ENCODE results near the gene MYOZ1. TPM values are rescaled to one million over a fixed set of nuclear protein-coding genes. Genes with fewer than 3 reads are reported as not detected.
"Not testable (repeated sequence)": the region's sequence is repeated elsewhere in the genome, so short reads cannot be mapped to it uniquely, and the experiment has no call there.

Gene MYOZ1
- total RNA-seq, 1 experiment from 2014 or later: 0.22 TPM

DNA sequence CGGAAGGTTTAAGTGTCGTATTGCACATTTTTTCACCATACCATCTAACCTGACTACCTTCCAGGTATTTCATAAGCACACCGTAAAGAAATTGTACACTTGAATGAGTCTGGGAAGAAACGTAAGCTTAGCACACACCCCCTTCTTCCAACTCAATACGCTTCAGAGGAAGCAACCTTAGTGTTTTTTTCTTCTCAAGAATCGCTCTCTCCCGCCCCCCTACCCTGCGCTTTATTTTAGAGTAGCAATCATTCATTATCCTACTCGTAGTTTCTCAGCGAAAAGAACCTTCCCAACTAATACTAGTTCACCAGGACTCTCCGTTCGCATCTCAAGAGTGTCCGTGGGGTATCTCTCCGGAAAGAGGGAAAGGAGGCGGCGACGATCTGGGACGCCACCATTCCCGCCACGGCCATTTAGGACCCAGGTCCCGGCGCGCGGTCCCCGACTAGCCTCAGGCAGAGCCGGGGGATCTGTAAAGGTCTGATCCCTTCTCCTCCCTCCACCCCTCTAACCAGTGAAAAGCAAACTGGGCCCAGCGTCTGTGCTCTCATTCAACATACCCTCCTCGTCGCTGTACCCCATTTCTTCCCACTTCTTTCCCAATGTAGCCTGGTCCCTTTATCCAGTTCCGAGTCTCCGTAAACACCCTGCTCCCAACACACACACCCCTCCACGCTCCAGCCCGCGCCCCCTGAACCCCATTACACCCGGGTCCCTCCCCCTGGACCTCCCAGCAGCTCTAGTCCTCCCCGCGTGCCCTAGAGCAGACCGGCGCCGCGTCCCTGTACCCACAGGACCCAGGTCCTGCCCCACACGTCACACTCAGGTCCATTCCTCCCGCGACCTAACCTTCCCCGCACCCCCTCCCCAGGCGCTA lies 16.0 kb downstream of the MYOZ1 start:
- no peak for TF ChIP-seq EZH2 (IDR thresholded peaks at IDR 0.05; ENCODE audit: low read depth)
- TF ChIP-seq, protein P1, sequence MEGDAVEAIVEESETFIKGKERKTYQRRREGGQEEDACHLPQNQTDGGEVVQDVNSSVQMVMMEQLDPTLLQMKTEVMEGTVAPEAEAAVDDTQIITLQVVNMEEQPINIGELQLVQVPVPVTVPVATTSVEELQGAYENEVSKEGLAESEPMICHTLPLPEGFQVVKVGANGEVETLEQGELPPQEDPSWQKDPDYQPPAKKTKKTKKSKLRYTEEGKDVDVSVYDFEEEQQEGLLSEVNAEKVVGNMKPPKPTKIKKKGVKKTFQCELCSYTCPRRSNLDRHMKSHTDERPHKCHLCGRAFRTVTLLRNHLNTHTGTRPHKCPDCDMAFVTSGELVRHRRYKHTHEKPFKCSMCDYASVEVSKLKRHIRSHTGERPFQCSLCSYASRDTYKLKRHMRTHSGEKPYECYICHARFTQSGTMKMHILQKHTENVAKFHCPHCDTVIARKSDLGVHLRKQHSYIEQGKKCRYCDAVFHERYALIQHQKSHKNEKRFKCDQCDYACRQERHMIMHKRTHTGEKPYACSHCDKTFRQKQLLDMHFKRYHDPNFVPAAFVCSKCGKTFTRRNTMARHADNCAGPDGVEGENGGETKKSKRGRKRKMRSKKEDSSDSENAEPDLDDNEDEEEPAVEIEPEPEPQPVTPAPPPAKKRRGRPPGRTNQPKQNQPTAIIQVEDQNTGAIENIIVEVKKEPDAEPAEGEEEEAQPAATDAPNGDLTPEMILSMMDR (conservative IDR thresholded peaks at IDR 0.05): no peak
- H2AFZ ChIP-seq: peak overlapping the region; percentile 99
- H3K36me3 ChIP-seq (ENCODE audit: low read depth): no peaks in the 10 kb centered on the region
- intact Hi-C loops (cut with micrococcal nuclease; ENCODE audit: unreplicated experiment): loop anchor here (1.0 to 2.0 kb wide), 4 partner anchors 24 to 96 kb away; partner anchors contain the start of gene USP54
- no peaks in the 10 kb centered on the region for H4K20me1 ChIP-seq (ENCODE audit: insufficient read depth)
- H3K27me3 ChIP-seq (ENCODE audit: insufficient read depth, low read depth): no peaks in the 10 kb centered on the region
- H3K4me1 ChIP-seq (replicated peaks; ENCODE audit: insufficient read depth): peaks cover 11% of the 10 kb centered on the region; the same call in 1 of the 2 replicates
- peak overlapping the region; percentile 81 for H3K27ac ChIP-seq
- peak overlapping the region; percentile 80 for H3K4me3 ChIP-seq
- H3F3A ChIP-seq (ENCODE audit: insufficient read depth, low read depth): peaks cover 18% of the 10 kb centered on the region
- H3K9me2 ChIP-seq (ENCODE audit: insufficient read depth): no peaks in the 10 kb centered on the region
- H3K4me2 ChIP-seq: peak overlapping the region; percentile 91
- POLR2A ChIA-PET (ENCODE audit: unreplicated experiment): interaction anchor here (0.5 to 1.6 kb wide), 14 partner anchors 8 to 810 kb away, joined by 3 to 28 read pairs (median 5); partner anchors contain the start of genes PPP3CB and USP54
- H3K9me3 ChIP-seq (ENCODE audit: insufficient read depth, low read depth): no peaks in the 10 kb centered on the region
- BruUV-seq (replicated peaks): no TSS peak
- peak; percentile 53 to 88 for DNase-seq
- CTCF ChIA-PET: interaction anchor here (0.6 to 1.2 kb wide), 3 partner anchors 24 to 132 kb away, joined by 3 to 9 read pairs (median 6); no protein-coding TSS in a partner anchor
- peaks cover 59% of the 10 kb centered on the region for H3K79me2 ChIP-seq (ENCODE audit: low read depth)

DNA sequence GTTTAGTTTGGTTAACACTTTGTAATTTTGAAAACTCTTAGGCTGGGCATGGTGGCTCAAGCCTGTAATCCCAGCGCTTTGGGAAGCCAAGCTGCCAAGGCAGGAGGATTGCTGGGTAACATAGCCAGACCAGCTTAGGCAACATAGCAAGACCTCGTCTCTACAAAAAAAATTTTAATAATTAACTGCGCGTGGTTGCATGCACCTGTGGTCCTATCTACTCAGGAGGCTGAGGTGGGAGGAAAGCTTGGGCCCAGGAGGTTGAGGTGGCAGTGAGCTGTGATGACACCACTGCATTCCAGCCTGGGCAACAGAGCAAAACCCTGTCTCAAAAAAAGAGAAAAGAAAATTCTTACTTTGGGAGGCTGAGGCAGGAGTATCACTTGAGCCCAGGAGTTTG lies 18.2 kb downstream of the MYOZ1 start:
- no peak for DNase-seq
- ChIA-PET POLR2A (ENCODE audit: unreplicated experiment) (no interaction called here), CTCF (interaction anchor here (0.6 kb wide), 1 partner anchor 96 kb away, joined by 11 read pairs; no protein-coding TSS in a partner anchor)
- TSS peak; percentile 24 for BruUV-seq (replicated peaks)
- TF ChIP-seq, protein P1 (conservative IDR thresholded peaks at IDR 0.05): no peak
- no peak for TF ChIP-seq EZH2 (IDR thresholded peaks at IDR 0.05; ENCODE audit: low read depth)
- Histone ChIP-seq H3F3A (ENCODE audit: insufficient read depth, low read depth) (peaks cover 18% of the 10 kb centered on the region), H3K4me2 (no peak overlapping the region), H3K36me3 (ENCODE audit: low read depth) (no peaks in the 10 kb centered on the region), H3K4me3 (no peak overlapping the region), H3K9me2 (ENCODE audit: insufficient read depth) (no peaks in the 10 kb centered on the region), H3K79me2 (ENCODE audit: low read depth) (peaks cover 59% of the 10 kb centered on the region), H2AFZ (no peak overlapping the region), H3K9me3 (ENCODE audit: insufficient read depth, low read depth) (no peaks in the 10 kb centered on the region), H3K4me1 (replicated peaks; ENCODE audit: insufficient read depth) (peaks cover 11% of the 10 kb centered on the region; the same call in 1 of the 2 replicates), H3K27ac (no peak overlapping the region), H4K20me1 (ENCODE audit: insufficient read depth) (no peaks in the 10 kb centered on the region), H3K27me3 (ENCODE audit: insufficient read depth, low read depth) (no peaks in the 10 kb centered on the region)
- intact Hi-C loops (cut with micrococcal nuclease; ENCODE audit: unreplicated experiment): no loop called here

DNA sequence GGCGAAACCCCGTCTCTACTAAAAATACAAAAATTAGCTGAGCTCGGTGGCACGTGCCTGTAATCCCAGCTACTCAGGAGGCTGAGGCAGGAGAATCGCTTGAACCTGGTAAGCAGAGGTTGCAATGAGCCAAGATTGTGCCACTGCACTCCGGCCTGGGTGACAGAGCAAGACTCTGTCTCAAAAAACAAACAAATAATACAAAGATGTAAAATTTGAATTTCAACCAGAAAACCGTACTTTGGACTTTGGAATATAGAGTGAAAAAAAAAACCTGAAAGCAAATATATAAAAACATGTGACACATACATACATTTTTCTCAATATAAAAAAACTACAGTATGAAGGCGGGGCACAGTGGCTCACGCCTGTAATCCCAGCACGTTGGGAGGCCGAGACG lies 20.3 kb downstream of the MYOZ1 start:
- BruUV-seq (replicated peaks); H3K4me3 ChIP-seq; H2AFZ ChIP-seq; H3K27ac ChIP-seq; H3K27me3 ChIP-seq (ENCODE audit: insufficient read depth, low read depth); intact Hi-C loops (cut with micrococcal nuclease; ENCODE audit: unreplicated experiment); H3K36me3 ChIP-seq (ENCODE audit: low read depth); H3K4me1 ChIP-seq (replicated peaks; ENCODE audit: insufficient read depth); H4K20me1 ChIP-seq (ENCODE audit: insufficient read depth); H3K9me2 ChIP-seq (ENCODE audit: insufficient read depth); H3K9me3 ChIP-seq (ENCODE audit: insufficient read depth, low read depth); DNase-seq; H3K4me2 ChIP-seq: not testable (repeated sequence)
- POLR2A ChIA-PET (ENCODE audit: unreplicated experiment): interaction anchor here (0.6 kb wide), 1 partner anchor 20 kb away, joined by 8 read pairs; no protein-coding TSS in a partner anchor
- peaks cover 16% of the 10 kb centered on the region for H3F3A ChIP-seq (ENCODE audit: insufficient read depth, low read depth)
- CTCF ChIA-PET: interaction anchor here (0.6 kb wide), 1 partner anchor 502 kb away, joined by 3 read pairs; no protein-coding TSS in a partner anchor
- H3K79me2 ChIP-seq (ENCODE audit: low read depth): peaks cover 40% of the 10 kb centered on the region

DNA sequence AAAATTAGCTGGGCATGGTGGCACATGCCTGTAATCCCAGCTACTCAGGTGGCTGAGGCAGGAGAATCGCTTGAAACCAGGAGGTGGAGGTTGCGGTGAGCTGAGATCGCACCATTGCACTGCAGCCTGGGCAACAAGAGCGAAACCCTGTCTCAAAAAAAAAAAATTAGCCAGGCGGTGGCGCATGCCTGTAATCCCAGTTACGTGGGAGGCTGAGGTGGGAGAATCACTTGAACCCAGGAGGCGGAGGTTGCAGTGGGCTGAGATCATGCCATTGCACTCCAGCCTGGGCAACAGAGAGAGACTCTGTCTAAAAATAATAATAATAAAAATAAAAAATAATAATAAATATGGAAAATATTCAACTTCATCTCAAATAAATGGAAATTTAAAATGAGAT lies 24.1 kb downstream of the MYOZ1 start:
- H4K20me1 ChIP-seq (ENCODE audit: insufficient read depth); H3K27me3 ChIP-seq (ENCODE audit: insufficient read depth, low read depth); H3K9me2 ChIP-seq (ENCODE audit: insufficient read depth); DNase-seq; H3K36me3 ChIP-seq (ENCODE audit: low read depth); H3K27ac ChIP-seq; H3K4me1 ChIP-seq (replicated peaks; ENCODE audit: insufficient read depth); H3K9me3 ChIP-seq (ENCODE audit: insufficient read depth, low read depth); H3K4me2 ChIP-seq; H3F3A ChIP-seq (ENCODE audit: insufficient read depth, low read depth); intact Hi-C loops (cut with micrococcal nuclease; ENCODE audit: unreplicated experiment); H3K4me3 ChIP-seq; H2AFZ ChIP-seq; POLR2A ChIA-PET (ENCODE audit: unreplicated experiment); BruUV-seq (replicated peaks): not testable (repeated sequence)
- CTCF ChIA-PET: interaction anchor here (0.6 kb wide), 1 partner anchor 27 kb away, joined by 5 read pairs; no protein-coding TSS in a partner anchor
- peaks cover 17% of the 10 kb centered on the region; the same call in 1 of the 2 replicates for H3K79me2 ChIP-seq (ENCODE audit: low read depth)

Measured in PC-9 (cell line).